ENCODE measurements around the gene SMIM33.

DNA sequence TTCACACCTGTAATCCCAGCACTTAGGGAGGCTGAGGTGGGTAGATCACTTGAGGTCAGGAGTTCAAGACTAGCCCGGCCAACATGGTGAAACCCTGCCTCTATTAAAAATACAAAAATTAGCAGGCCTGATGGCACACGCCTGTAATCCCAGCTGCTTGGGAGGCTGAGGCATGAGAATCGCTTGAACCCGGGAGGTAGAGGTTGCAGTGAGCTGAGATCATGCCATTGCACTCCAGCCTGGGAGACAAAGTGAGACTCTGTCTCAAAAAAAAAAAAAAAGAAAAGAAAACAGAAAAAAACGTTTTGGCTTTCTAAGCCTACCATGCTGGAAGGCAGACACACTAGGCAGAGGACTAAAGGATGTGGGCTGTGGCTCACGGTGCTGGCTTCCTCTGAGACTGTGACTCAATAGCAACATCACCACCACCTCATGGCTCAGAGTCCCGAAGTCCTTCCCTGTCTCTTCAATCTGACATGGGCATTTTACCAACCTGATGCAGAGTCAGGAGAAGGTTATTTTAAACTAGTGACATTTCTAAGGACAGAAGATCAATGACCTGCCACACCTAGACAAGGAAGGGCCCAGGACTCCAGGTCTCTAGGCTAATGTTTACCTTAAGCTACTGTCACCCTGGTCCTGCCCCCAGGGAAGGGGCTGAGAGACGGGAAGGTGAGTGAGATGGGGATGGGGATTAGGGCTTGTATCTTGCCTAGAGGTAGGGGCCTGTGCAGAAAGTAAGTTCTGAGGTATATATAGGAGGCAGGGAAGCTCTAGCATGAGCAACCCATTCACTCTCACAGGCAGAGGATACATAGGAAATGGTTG is 12.0 kb upstream of the SMIM33 start:
- no peak for TF ChIP-seq EZH2 (IDR thresholded peaks at IDR 0.05)
- TF ChIP-seq, protein P1, sequence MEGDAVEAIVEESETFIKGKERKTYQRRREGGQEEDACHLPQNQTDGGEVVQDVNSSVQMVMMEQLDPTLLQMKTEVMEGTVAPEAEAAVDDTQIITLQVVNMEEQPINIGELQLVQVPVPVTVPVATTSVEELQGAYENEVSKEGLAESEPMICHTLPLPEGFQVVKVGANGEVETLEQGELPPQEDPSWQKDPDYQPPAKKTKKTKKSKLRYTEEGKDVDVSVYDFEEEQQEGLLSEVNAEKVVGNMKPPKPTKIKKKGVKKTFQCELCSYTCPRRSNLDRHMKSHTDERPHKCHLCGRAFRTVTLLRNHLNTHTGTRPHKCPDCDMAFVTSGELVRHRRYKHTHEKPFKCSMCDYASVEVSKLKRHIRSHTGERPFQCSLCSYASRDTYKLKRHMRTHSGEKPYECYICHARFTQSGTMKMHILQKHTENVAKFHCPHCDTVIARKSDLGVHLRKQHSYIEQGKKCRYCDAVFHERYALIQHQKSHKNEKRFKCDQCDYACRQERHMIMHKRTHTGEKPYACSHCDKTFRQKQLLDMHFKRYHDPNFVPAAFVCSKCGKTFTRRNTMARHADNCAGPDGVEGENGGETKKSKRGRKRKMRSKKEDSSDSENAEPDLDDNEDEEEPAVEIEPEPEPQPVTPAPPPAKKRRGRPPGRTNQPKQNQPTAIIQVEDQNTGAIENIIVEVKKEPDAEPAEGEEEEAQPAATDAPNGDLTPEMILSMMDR (IDR thresholded peaks at IDR 0.05): no peak
